GM18870 (cell line): ENCODE data around the gene SRGAP1.
"Not testable (repeated sequence)": the region's sequence is repeated elsewhere in the genome, so short reads cannot be mapped to it uniquely, and the experiment has no call there.

Experiments used
- ATAC-seq: cut with Tn5 transposase; IDR thresholded peaks from one replicate; pipeline ENCODE4 v1.9.1; 2021; ENCODE audit warnings: moderate library complexity; ENCODE audit not compliant: unreplicated experiment

Gene SRGAP1

GRCh38 chr12:64036414-64036813 lies 191.9 kb downstream of the SRGAP1 start:
- no peak for ATAC-seq

- ATAC-seq = no peak
Measured at GRCh38 chr12:64039281-64039871, 194.9 kb downstream of the SRGAP1 start.

- no peak for ATAC-seq
Measured at GRCh38 chr12:64042911-64043310, 198.4 kb downstream of the SRGAP1 start.

- no peak for ATAC-seq
Measured at GRCh38 chr12:64044191-64044590, 199.7 kb downstream of the SRGAP1 start.

- no peak for ATAC-seq
Measured at GRCh38 chr12:64051057-64051456, 206.6 kb downstream of the SRGAP1 start.

GRCh38 chr12:64053117-64053516 lies 208.6 kb downstream of the SRGAP1 start:
- no peak for ATAC-seq

- no peak for ATAC-seq
Measured at GRCh38 chr12:64054079-64054520, 209.6 kb downstream of the SRGAP1 start.

- no peak for ATAC-seq
Measured at GRCh38 chr12:64056741-64057140, 212.2 kb downstream of the SRGAP1 start.

- ATAC-seq = no peak
Measured at GRCh38 chr12:64057706-64058105, 213.2 kb downstream of the SRGAP1 start.

- no peak for ATAC-seq
Measured at GRCh38 chr12:64058541-64059265, 214.2 kb downstream of the SRGAP1 start.

GRCh38 chr12:64059685-64060084 lies 215.2 kb downstream of the SRGAP1 start:
- no peak for ATAC-seq

GRCh38 chr12:64061868-64062375 lies 217.4 kb downstream of the SRGAP1 start:
- ATAC-seq = no peak

GRCh38 chr12:64063121-64063520 lies 218.6 kb downstream of the SRGAP1 start:
- no peak for ATAC-seq

- no peak for ATAC-seq
Measured at GRCh38 chr12:64064240-64064639, 219.7 kb downstream of the SRGAP1 start.

GRCh38 chr12:64064706-64065105 lies 220.2 kb downstream of the SRGAP1 start:
- ATAC-seq = no peak

- no peak for ATAC-seq
Measured at GRCh38 chr12:64065881-64066451, 221.5 kb downstream of the SRGAP1 start.

GRCh38 chr12:64066776-64067175 lies 222.3 kb downstream of the SRGAP1 start:
- no peak for ATAC-seq

GRCh38 chr12:64070454-64070853 lies 226.0 kb downstream of the SRGAP1 start:
- ATAC-seq = no peak

GRCh38 chr12:64072916-64073575 lies 228.5 kb downstream of the SRGAP1 start:
- no peak for ATAC-seq

GRCh38 chr12:64076565-64076964 lies 232.1 kb downstream of the SRGAP1 start:
- not testable (repeated sequence) for ATAC-seq

GRCh38 chr12:64077922-64078321 lies 233.4 kb downstream of the SRGAP1 start:
- ATAC-seq = no peak
